Measurements from ENCODE around the gene SLC23A3. TPM values are rescaled to one million over a fixed set of nuclear protein-coding genes. Genes with fewer than 3 reads are reported as not detected.
"Not testable (repeated sequence)": the region's sequence is repeated elsewhere in the genome, so short reads cannot be mapped to it uniquely, and the experiment has no call there.

Gene SLC23A3
- total RNA-seq, 4 donors from 2014 or later: 5.4 to 18.4 (median 15.7) TPM

GRCh38 chr2:219200502-219201326, 30.9 kb upstream of the SLC23A3 start:
- H3K4me3 ChIP-seq; H3K4me1 ChIP-seq; intact Hi-C loops (cut with DNase I; ENCODE audit: low total_unique reads); H3K36me3 ChIP-seq; H3K27me3 ChIP-seq; H3K9me3 ChIP-seq; DNase-seq; H3K27ac ChIP-seq; in situ Hi-C loops (cut with MboI; ENCODE audit: low pct_ligation_motif_present in 1 of 4, low pct_unique_long_range_greater_than_20kb in 1 of 4, low sequenced_read_pairs in 3 of 4): not testable (repeated sequence)
- 69 to 70% methylated on average over 2 to 26 of the region's 26 CpGs for WGBS, 2 donors (ENCODE audit: low coverage in 1 of 2)

GRCh38 chr2:219199470-219200211, 29.8 kb upstream of the SLC23A3 start:
- H3K4me3 ChIP-seq: no peak overlapping the region
- no peak overlapping the region for H3K27ac ChIP-seq
- H3K4me1 ChIP-seq: no peaks in the 10 kb centered on the region
- H3K9me3 ChIP-seq: no peaks in the 10 kb centered on the region
- in situ Hi-C loops (cut with MboI; ENCODE audit: low pct_ligation_motif_present in 1 of 4, low pct_unique_long_range_greater_than_20kb in 1 of 4, low sequenced_read_pairs in 3 of 4): no loop called here
- no peak for DNase-seq
- H3K27me3 ChIP-seq: peaks cover 10% of the 10 kb centered on the region
- no peak for TF ChIP-seq POLR2AphosphoS5 (IDR thresholded peaks at IDR 0.05)
- no peak for TF ChIP-seq CTCF (IDR thresholded peaks at IDR 0.05)
- TF ChIP-seq EP300 (IDR thresholded peaks at IDR 0.05; ENCODE audit: low read depth): no peak
- no peak for TF ChIP-seq POLR2A (IDR thresholded peaks at IDR 0.05)
- 80 to 87% methylated on average over 8 to 12 of the region's 12 CpGs for WGBS, 2 donors (ENCODE audit: low coverage in 1 of 2)
- intact Hi-C loops (cut with DNase I; ENCODE audit: low total_unique reads): no loop called here
- no peaks in the 10 kb centered on the region for H3K36me3 ChIP-seq

GRCh38 chr2:219198974-219199373, 29.1 kb upstream of the SLC23A3 start:
- 79% methylated on average over 5 of the region's 5 CpGs; no CpG with 5 or more reads in 1 of the 2 donors for WGBS, 2 donors (ENCODE audit: low coverage in 1 of 2)
- no peak overlapping the region for H3K4me3 ChIP-seq
- H3K36me3 ChIP-seq: no peaks in the 10 kb centered on the region
- H3K9me3 ChIP-seq: no peaks in the 10 kb centered on the region
- in situ Hi-C loops (cut with MboI; ENCODE audit: low pct_ligation_motif_present in 1 of 4, low pct_unique_long_range_greater_than_20kb in 1 of 4, low sequenced_read_pairs in 3 of 4) (no loop called here), intact Hi-C loops (cut with DNase I; ENCODE audit: low total_unique reads) (no loop called here)
- H3K27ac ChIP-seq: no peak overlapping the region
- no peak for DNase-seq
- H3K4me1 ChIP-seq: no peaks in the 10 kb centered on the region
- peaks cover 10% of the 10 kb centered on the region for H3K27me3 ChIP-seq
- no peak for TF ChIP-seq CTCF (IDR thresholded peaks at IDR 0.05)
- TF ChIP-seq EP300 (IDR thresholded peaks at IDR 0.05; ENCODE audit: low read depth): no peak
- TF ChIP-seq POLR2A (IDR thresholded peaks at IDR 0.05): no peak
- no peak for TF ChIP-seq POLR2AphosphoS5 (IDR thresholded peaks at IDR 0.05)

GRCh38 chr2:219197388-219197787, 27.6 kb upstream of the SLC23A3 start:
- in situ Hi-C loops (cut with MboI; ENCODE audit: low pct_ligation_motif_present in 1 of 4, low pct_unique_long_range_greater_than_20kb in 1 of 4, low sequenced_read_pairs in 3 of 4): no loop called here

More at GRCh38 chr2:219197388-219197787, 27.6 kb upstream of the SLC23A3 start:
- Histone ChIP-seq H3K36me3 (no peaks in the 10 kb centered on the region), H3K4me3 (no peak overlapping the region), H3K27me3 (peaks cover 10% of the 10 kb centered on the region), H3K27ac (no peak overlapping the region), H3K9me3 (no peaks in the 10 kb centered on the region), H3K4me1 (no peaks in the 10 kb centered on the region)
- intact Hi-C loops (cut with DNase I; ENCODE audit: low total_unique reads): no loop called here
- 100% methylated on average over 1 of the region's 1 CpG; no CpG with 5 or more reads in 1 of the 2 donors for WGBS, 2 donors (ENCODE audit: low coverage in 1 of 2)
- DNase-seq: no peak
- TF ChIP-seq POLR2A (IDR thresholded peaks at IDR 0.05) (no peak), CTCF (IDR thresholded peaks at IDR 0.05) (no peak), POLR2AphosphoS5 (IDR thresholded peaks at IDR 0.05) (no peak), EP300 (IDR thresholded peaks at IDR 0.05; ENCODE audit: low read depth) (no peak)
